Thyroid gland (tissue), 4 donors: ENCODE measurements around the gene SHH.

Experiments
- CTCF ChIP-seq, 6 experiments: fragments of 200-600 bp in 3 of 6; fragments of 450-650 bp in 3 of 6; sonication (generic) in 3 of 6; IDR thresholded peaks; one replicate each; pipeline ENCODE4 v1.5.1; 2016 to 2019; ENCODE audit warnings: antibody characterized with exemption in 6 of 6, mild to moderate bottlenecking in 2 of 6, inconsistent platforms in 1 of 6, moderate library complexity in 1 of 6
- POLR2A ChIP-seq, 2 donors: fragments of 450-650 bp; IDR thresholded peaks; one replicate each; pipeline ENCODE4 v1.6.1; 2017; ENCODE audit warnings: antibody characterized with exemption in 2 of 2, mild to moderate bottlenecking in 2 of 2, moderate library complexity in 1 of 2

- TF ChIP-seq POLR2A (IDR thresholded peaks at IDR 0.05): no peak
- no peak for TF ChIP-seq CTCF (IDR thresholded peaks at IDR 0.05)
Observed at GRCh38 chr7:155833651-155834050, 21.4 kb upstream of the SHH start.
